GM19099 (cell line): ENCODE data around the gene PRF1.

Experiments
- POLR2A ChIP-seq: IDR thresholded peaks from 3 replicates; pipeline ENCODE4 v1.6.1; 2011; ENCODE audit warnings: low read depth; ENCODE audit not compliant: insufficient read length; ENCODE audit errors: extremely low read depth

PRF1 gene

DNA sequence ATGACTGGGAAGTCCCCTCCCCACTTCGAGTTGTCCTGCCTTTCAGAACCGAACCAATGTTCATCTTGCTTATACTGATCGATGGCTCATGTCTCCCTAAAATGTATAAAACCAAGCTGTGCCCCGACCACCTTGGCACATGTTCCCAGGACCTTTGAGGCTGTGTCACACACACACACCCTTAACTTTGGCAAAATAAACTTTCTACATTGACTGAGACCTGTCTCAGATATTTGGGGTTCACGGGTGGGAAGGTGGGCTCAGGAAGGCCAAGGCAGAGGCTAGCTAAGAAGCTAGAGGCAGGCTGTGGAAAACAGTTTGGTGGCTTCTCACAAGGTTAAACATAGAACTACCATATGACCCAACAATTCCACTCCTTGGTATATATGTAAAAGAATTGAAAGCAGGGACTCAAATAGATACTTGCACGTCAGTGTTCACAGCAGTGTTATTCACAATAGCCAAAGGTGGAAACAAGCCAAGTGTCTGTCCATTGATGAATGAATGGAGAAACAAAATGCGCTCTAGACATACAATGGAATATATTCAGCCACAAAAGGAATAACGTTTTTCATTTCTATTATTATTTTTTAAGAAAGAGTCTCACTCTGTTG, 15.4 kb downstream of the PRF1 start:
- no peak for TF ChIP-seq POLR2A

DNA sequence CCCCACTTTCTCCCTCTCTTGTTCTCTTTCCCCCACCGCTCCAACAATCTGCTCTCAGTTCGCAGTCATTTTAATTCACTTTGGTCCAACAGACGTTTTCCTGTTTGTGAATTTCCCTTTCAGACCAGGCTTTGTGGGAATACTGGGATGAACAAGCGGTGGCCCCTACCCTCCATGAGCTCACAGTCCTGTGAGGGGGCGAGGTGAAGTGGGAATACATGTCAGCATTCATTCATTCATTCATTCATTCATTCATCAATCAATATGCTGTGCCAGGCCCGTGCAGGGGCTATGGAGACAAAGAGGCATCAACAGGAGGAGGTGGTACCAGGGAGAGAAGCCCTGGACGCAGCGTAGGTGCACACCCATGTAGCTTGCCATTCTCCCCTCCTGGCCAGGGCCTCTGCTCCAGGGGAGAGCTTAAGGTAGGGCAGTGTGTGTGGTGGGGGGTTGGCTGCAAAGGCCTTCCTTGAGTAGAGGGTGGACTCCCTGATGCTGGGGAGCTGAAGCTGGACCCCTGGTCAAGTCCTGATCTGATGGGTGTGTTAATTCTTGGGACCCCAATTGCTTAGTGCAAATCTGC, 16.1 kb downstream of the PRF1 start:
- no peak for TF ChIP-seq POLR2A

DNA sequence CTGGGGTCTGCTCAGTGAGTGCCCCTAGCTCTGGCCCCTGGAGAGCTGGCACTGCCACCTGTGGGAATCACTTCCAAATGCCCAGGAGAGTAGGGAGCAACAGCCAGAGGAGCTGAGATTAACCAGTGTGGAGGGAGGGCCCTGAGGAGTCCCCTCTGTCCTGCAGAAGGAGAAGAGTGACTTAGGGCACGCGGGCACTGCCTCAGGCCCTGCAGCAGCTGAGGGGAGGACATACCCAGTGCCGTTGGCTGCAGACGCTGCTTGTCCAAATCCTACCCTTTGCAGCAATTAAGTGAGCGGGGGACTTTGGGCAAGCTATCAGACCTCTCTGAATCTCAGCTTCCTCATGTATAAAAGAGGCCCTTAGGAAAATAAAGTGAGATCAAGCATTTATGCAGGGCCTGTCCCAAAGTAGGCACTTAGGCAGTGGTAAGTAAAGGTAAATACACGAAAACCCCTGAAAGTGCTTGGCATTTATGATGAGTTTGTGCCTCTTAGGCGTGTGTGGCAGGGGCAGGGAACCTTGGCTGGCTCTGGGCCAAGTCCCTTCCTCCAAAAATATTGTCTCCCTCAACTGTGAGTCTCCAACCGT, 16.9 kb downstream of the PRF1 start:
- no peak for TF ChIP-seq POLR2A

DNA sequence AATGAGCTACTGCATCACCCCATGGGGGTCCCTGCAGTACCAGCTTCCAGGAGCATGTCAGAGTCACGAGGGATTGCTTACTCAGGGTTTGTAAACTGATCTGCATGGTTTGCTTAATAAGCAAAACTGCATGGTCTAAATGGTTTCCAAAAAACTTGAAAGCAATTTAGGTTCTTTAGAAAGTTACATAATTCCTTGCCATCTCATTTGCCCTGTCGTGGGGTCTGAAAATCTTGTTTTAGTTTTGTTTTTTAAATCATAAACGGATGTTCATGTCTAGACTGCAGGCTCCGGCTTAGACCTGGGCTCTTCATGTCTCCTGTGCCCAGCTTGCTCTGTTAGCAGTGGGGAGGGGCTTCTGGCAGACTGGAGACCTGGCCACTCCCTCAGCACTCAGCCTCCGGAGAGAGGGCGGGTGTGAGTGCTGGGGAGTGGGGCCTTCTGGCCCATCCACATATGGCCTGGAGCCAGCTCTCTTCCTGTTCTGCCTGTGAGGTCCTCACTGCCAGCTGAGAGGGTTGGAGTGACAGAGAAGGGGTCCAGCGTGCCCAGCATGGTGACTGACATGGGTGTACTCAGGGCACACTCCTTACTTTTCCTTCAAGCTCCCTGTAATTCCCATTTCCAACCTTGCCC, 17.5 kb downstream of the PRF1 start:
- no peak for TF ChIP-seq POLR2A

DNA sequence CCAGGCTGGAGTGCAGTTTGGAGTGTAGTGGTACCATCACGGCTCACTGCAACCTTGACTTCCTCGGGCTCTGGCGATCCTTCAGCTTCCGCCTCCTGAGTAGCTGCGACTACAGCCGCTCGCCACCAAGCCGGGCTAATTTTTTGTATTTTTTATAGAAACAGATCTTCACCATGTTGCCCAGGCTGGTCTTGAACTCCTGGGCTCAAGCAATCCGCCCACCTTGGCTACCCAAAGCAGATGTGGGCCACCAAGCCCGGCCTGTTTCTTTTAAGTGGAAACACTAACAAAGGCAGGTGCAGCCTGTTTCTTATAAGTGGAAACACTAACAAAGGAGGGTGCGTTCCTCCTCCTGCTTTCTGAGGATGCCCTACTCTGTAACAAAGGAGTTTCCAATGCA, 18.2 kb downstream of the PRF1 start:
- no peak for TF ChIP-seq POLR2A

DNA sequence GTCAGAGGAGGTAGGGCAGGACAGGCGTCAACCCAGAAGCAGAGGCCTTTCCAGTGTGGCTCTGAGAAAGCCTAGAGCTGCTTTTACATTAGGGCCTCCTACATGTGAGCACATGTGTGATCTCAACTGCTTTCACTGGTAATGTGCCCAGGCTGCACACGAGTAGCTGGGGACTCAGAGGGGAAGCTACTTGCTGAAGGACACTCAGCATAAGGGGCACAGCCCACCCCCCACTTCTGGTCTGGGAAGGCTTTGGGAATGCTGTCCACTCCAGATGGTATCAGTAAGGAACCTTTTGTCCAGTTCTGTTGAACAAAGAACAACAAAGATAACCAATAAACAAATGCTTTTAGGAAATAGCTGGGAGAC, 18.9 kb downstream of the PRF1 start:
- TF ChIP-seq POLR2A: no peak

DNA sequence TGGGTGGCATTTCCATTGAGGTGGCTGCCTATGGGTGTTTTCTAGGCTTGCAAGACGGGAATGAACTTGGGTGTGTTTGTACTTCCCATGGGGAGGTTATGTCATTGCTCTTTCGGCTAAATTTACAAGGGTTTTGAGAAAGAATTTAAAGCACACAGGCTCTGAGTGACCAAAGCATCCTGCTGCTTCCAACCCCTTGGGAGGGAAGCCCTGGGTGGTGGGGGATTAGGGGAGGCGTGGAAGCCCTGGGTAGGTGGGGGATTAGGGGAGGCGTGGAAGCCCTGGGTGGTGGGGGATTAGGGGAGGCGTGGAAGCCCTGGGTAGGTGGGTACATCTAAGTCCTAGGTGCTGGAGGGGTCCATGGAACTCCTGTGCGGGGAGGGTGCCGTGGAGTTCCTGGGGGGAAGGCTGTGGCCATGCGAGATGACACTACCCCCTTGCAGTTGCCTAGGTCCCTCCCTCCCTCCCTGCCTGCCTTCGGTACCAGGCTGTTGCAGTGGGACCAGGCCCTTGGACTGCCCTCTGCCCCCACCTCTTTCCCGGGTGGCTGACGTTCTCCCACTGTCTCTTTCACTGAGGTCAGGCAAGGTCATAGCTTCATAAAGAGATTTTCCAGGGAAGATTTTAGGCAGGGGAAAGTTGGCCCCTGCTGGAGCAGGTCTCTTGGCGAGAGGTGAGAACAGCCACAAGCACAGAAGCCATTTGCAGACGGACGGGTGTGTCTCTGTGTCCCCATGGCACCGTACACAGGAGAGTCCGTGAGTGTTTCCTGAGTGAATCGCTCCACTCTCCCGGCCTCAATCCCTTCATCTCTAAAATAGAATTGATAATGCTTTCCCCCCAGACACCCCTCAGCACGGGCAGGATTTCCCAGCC, 19.5 kb downstream of the PRF1 start:
- no peak for TF ChIP-seq POLR2A

DNA sequence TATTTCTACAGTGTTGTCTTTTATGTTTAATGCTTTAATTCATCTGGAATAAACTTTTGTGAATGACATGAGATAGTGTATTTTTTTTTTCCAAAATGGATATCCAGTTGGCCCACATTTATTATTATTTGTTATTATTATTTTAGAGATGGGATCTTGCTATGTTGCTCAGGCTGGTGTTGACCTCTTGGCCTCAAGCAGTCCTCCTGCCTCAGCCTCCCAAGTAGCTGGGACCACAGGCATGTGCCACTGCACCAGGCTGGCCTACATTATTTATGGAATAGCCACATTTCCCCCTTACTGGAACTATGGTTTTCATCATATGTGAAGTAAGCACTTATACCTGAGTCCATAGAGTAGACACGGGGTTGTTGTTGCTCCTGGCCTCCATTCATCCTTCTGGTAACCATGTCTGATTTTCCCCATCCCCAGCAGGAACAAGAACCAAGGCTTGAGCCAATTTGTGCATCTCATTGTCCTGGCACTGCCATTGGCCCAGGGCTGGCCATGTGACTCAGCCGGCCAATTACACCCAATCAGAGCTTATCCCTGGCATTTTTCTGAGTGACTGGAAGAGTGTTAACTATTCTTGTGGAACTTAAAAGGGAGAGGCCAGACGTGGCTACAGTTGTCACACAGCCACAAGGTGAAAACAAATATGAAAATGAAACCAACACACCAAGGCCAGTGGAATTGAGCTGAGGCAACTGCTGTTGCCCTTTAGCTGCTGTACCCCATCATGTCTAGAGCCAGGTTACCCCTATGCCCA, 23.1 kb downstream of the PRF1 start:
- no peak for TF ChIP-seq POLR2A

DNA sequence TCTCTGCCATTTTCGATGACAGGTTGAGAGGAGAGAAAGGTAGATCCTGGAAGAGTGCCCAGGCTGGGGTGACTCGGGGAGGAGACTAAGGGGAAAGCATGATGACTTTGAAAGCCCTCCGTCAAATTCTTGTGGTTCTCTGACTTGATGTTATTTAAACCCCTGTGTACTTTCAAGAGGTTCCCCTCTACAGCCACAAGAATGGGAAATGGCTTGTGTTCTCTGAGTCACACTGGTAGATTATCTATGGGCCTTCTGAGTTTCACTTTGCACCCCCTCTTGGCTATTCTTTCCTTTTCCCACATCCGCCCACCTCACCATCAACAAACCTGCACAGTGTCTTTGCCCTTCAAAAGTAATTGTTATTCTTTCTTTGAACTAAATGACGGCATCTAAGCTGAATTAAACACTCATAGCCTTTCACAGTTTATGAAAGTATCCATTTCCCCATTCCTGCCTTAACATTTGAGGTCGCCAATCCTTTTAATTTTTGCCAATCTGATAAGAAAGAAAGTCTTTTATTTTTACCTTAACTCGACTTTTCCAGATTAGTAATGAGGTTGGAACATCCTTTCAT, 24.1 kb downstream of the PRF1 start:
- TF ChIP-seq POLR2A: no peak

DNA sequence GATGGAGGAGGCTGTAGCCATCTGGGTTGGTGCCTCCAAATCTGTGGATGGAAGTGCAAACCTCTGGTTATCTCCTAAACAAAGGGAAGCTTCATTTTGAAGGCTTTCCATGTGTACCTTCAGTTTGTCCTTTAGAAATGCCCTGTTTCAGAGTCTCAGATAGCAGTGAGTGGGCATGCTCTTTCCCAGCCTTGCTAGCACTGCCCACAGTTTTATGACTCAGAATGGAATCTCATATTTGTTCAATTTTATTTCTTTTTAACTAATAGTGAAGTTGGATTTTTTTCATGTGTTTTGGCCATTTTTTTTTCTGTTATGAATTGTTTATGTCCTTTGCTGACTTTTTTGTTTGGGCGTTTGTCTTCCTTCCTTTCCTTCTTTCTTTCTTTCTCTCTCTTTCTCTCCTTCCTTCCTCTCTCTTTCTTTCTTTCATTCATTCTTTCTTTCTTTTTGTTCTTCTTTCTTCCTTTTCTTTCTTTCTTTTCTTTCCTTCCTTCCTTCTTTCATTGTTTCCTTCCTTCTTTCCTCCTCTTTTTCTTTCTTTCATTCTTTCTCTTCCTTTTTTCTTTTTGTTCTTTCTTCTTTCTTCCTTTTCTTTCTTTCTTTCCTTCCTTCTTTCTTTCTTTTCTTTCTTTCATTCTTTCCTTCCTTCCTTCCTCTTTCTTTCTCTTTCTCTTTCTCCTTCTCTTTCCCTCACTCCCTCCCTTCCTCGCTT, 25.6 kb downstream of the PRF1 start:
- TF ChIP-seq POLR2A: no peak

DNA sequence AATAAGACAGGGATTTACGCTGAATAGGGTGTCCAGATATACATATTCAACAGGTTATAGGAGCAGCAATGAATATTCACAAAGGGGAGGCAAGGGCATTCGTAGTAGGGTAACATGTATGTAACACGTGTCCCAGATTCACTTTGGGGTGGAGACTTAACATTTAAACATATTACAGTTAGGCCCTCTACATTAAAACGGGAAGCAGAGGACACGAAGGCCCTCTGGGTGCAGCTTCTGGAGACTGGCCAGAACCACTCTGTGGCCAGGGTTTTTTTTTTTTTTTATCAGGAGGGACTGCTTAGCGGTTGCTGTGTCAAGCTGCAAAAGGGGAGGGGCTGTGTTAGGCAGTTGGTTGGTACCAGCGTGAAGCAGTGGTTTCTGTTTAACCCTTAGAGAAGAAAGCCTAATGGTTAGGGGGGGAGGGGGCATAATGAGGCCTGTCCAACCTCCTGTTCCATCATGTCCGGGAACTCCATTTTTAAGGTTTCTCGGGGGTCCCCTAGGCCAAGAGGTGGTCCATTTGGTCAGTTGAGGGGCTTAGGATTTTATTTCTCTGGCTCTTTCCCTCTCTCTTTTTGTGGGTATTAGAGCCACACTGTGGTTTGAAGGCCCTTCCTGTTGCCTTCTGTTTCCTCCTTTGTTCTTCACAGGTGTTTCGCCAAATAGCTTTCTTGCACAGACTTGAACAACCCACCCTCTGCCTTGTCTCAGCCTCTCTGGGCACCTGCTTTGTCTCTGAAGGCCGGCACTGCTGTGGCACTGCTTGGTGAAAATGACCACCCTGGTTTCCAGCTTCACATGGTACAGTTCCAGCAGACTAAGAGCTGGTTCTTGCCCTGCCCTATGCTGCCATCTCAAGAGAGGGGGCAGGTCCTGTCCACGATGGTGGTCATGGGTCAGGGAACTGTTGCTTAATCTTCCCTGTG, 26.4 kb downstream of the PRF1 start:
- peak; percentile 17 for TF ChIP-seq POLR2A

DNA sequence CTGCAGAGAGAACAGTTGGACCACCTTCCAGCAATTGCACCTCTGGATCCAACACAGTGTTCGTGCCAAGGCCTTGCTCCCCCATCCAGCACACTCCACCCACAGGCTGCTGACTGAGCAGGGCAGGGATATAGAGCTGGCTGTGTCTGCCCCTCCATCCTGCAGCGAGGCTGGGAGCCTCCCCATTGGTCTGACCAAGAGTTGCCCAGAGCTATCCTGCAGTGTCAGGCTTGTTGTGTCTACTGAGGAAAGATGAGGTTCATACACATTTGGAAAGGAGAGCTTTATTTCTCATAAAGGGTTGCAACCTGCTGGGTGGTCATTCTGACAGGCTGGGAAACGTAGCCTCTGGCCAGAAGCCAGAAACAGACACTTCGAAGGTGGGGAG, 27.1 kb downstream of the PRF1 start:
- TF ChIP-seq POLR2A: no peak
